ENCODE data around the gene FALEC.

Gene FALEC

GRCh38 chr1:150560576-150561253 lies 45.2 kb downstream of the FALEC start:
- in situ Hi-C loops (cut with MboI; ENCODE audit: low sequenced_read_pairs, unreplicated experiment) = loop anchor here (10.0 kb wide), 1 partner anchor 54 kb away; no protein-coding TSS in a partner anchor
- peak; percentile 87 for DNase-seq (ENCODE audit: low spot score)
- peak; percentile 99 for TF ChIP-seq CTCF (IDR thresholded peaks at IDR 0.05; ENCODE audit: borderline replicate concordance, control extremely low read depth, extremely low read depth, insufficient read depth, missing control alignments)

GRCh38 chr1:150561254-150561973 lies 45.9 kb downstream of the FALEC start:
- TF ChIP-seq CTCF (IDR thresholded peaks at IDR 0.05; ENCODE audit: borderline replicate concordance, control extremely low read depth, extremely low read depth, insufficient read depth, missing control alignments) = no peak
- in situ Hi-C loops (cut with MboI; ENCODE audit: low sequenced_read_pairs, unreplicated experiment) = loop anchor here (10.0 kb wide), 1 partner anchor 53 kb away; no protein-coding TSS in a partner anchor
- peak; percentile 70 for DNase-seq (ENCODE audit: low spot score)

GRCh38 chr1:150561974-150562445 lies 46.5 kb downstream of the FALEC start:
- in situ Hi-C loops (cut with MboI; ENCODE audit: low sequenced_read_pairs, unreplicated experiment) = loop anchor here (10.0 kb wide), 1 partner anchor 53 kb away; no protein-coding TSS in a partner anchor
- no peak for TF ChIP-seq CTCF (IDR thresholded peaks at IDR 0.05; ENCODE audit: borderline replicate concordance, control extremely low read depth, extremely low read depth, insufficient read depth, missing control alignments)
- DNase-seq (ENCODE audit: low spot score) = peak; percentile 84

GRCh38 chr1:150562446-150563339 lies 47.1 kb downstream of the FALEC start:
- TF ChIP-seq CTCF (IDR thresholded peaks at IDR 0.05; ENCODE audit: borderline replicate concordance, control extremely low read depth, extremely low read depth, insufficient read depth, missing control alignments) = no peak
- in situ Hi-C loops (cut with MboI; ENCODE audit: low sequenced_read_pairs, unreplicated experiment) = loop anchor here (10.0 kb wide), 1 partner anchor 52 kb away; no protein-coding TSS in a partner anchor
- DNase-seq (ENCODE audit: low spot score) = peak; percentile 85

GRCh38 chr1:150563340-150564038 lies 47.9 kb downstream of the FALEC start:
- in situ Hi-C loops (cut with MboI; ENCODE audit: low sequenced_read_pairs, unreplicated experiment) = loop anchor here (10.0 kb wide), 1 partner anchor 51 kb away; no protein-coding TSS in a partner anchor
- DNase-seq (ENCODE audit: low spot score) = peak; percentile 41
- TF ChIP-seq CTCF (IDR thresholded peaks at IDR 0.05; ENCODE audit: borderline replicate concordance, control extremely low read depth, extremely low read depth, insufficient read depth, missing control alignments) = no peak
